ENCODE results near the gene TGM5.

TGM5 gene

GRCh38 chr15:43287254-43287653 is 20.5 kb upstream of the TGM5 start:
- no peak for DNase-seq (ENCODE audit: insufficient read length, low spot score)
- no peak for FAIRE-seq
- no peak for TF ChIP-seq PAX5 (IDR thresholded peaks at IDR 0.05; ENCODE audit: insufficient read depth, low read length, severe bottlenecking)
- no peak for TF ChIP-seq SPI1 (IDR thresholded peaks at IDR 0.05; ENCODE audit: low read depth, low read length)
- no peak for TF ChIP-seq POLR2A (IDR thresholded peaks at IDR 0.05; ENCODE audit: low read depth, low read length)

GRCh38 chr15:43286074-43286473 is 19.3 kb upstream of the TGM5 start:
- FAIRE-seq: no peak
- TF ChIP-seq PAX5 (IDR thresholded peaks at IDR 0.05; ENCODE audit: insufficient read depth, low read length, severe bottlenecking) (no peak), POLR2A (IDR thresholded peaks at IDR 0.05; ENCODE audit: low read depth, low read length) (no peak), POLR2AphosphoS5 (IDR thresholded peaks at IDR 0.05; ENCODE audit: low read depth, low read length) (no peak), SPI1 (IDR thresholded peaks at IDR 0.05; ENCODE audit: low read depth, low read length) (no peak), POU2F2 (IDR thresholded peaks at IDR 0.05; ENCODE audit: low read depth, low read length) (no peak), TAF1 (IDR thresholded peaks at IDR 0.05; ENCODE audit: low read depth, low read length) (no peak)
- no peak for DNase-seq (ENCODE audit: insufficient read length, low spot score)

- DNase-seq (ENCODE audit: insufficient read length, low spot score): peak; percentile 51
- TF ChIP-seq SPI1 (IDR thresholded peaks at IDR 0.05; ENCODE audit: low read depth, low read length) (peak; percentile 42; the same call in 1 of the 2 replicates), POU2F2 (IDR thresholded peaks at IDR 0.05; ENCODE audit: low read depth, low read length) (no peak)
These were observed 18.9 kb upstream of the TGM5 start for GRCh38 chr15:43285609-43286037.

GRCh38 chr15:43283526-43283925 is 16.8 kb upstream of the TGM5 start:
- TF ChIP-seq POU2F2 (IDR thresholded peaks at IDR 0.05; ENCODE audit: low read depth, low read length): no peak
- TF ChIP-seq POLR2A (IDR thresholded peaks at IDR 0.05; ENCODE audit: low read depth, low read length): no peak
- no peak for TF ChIP-seq POLR2AphosphoS5 (IDR thresholded peaks at IDR 0.05; ENCODE audit: low read depth, low read length)
- FAIRE-seq (no peak), DNase-seq (ENCODE audit: insufficient read length, low spot score) (no peak)

More at GRCh38 chr15:43285609-43286037, 18.9 kb upstream of the TGM5 start:
- peak; percentile 78 for FAIRE-seq

- TF ChIP-seq TAF1 (IDR thresholded peaks at IDR 0.05; ENCODE audit: low read depth, low read length) (no peak), SPI1 (IDR thresholded peaks at IDR 0.05; ENCODE audit: low read depth, low read length) (no peak), PAX5 (IDR thresholded peaks at IDR 0.05; ENCODE audit: insufficient read depth, low read length, severe bottlenecking) (no peak), POU2F2 (IDR thresholded peaks at IDR 0.05; ENCODE audit: low read depth, low read length) (no peak), POLR2AphosphoS5 (IDR thresholded peaks at IDR 0.05; ENCODE audit: low read depth, low read length) (no peak), POLR2A (IDR thresholded peaks at IDR 0.05; ENCODE audit: low read depth, low read length) (no peak)
- FAIRE-seq: no peak
- DNase-seq (ENCODE audit: insufficient read length, low spot score): no peak
These were observed 15.3 kb upstream of the TGM5 start for GRCh38 chr15:43281926-43282602.

- DNase-seq (ENCODE audit: insufficient read length, low spot score) (no peak), FAIRE-seq (no peak)
- no peak for TF ChIP-seq POU2F2 (IDR thresholded peaks at IDR 0.05; ENCODE audit: low read depth, low read length)
- no peak for TF ChIP-seq POLR2AphosphoS5 (IDR thresholded peaks at IDR 0.05; ENCODE audit: low read depth, low read length)
- TF ChIP-seq TAF1 (IDR thresholded peaks at IDR 0.05; ENCODE audit: low read depth, low read length): no peak
These were observed 14.3 kb upstream of the TGM5 start for GRCh38 chr15:43280996-43281395.

- FAIRE-seq: no peak
- DNase-seq (ENCODE audit: insufficient read length, low spot score): no peak
- TF ChIP-seq PAX5 (IDR thresholded peaks at IDR 0.05; ENCODE audit: insufficient read depth, low read length, severe bottlenecking) (no peak), POLR2A (IDR thresholded peaks at IDR 0.05; ENCODE audit: low read depth, low read length) (no peak), TAF1 (IDR thresholded peaks at IDR 0.05; ENCODE audit: low read depth, low read length) (no peak), POLR2AphosphoS5 (IDR thresholded peaks at IDR 0.05; ENCODE audit: low read depth, low read length) (no peak), SPI1 (IDR thresholded peaks at IDR 0.05; ENCODE audit: low read depth, low read length) (no peak), POU2F2 (IDR thresholded peaks at IDR 0.05; ENCODE audit: low read depth, low read length) (no peak)
These were observed 12.8 kb upstream of the TGM5 start for GRCh38 chr15:43279496-43279895.

GRCh38 chr15:43278869-43279268 is 12.1 kb upstream of the TGM5 start:
- FAIRE-seq (no peak), DNase-seq (ENCODE audit: insufficient read length, low spot score) (no peak)
- no peak for TF ChIP-seq TAF1 (IDR thresholded peaks at IDR 0.05; ENCODE audit: low read depth, low read length)
- TF ChIP-seq POLR2A (IDR thresholded peaks at IDR 0.05; ENCODE audit: low read depth, low read length): no peak
- no peak for TF ChIP-seq POLR2AphosphoS5 (IDR thresholded peaks at IDR 0.05; ENCODE audit: low read depth, low read length)

GRCh38 chr15:43277901-43278300 is 11.2 kb upstream of the TGM5 start:
- FAIRE-seq (no peak), DNase-seq (ENCODE audit: insufficient read length, low spot score) (no peak)
- TF ChIP-seq TAF1 (IDR thresholded peaks at IDR 0.05; ENCODE audit: low read depth, low read length) (no peak), POLR2AphosphoS5 (IDR thresholded peaks at IDR 0.05; ENCODE audit: low read depth, low read length) (no peak), POU2F2 (IDR thresholded peaks at IDR 0.05; ENCODE audit: low read depth, low read length) (no peak), PAX5 (IDR thresholded peaks at IDR 0.05; ENCODE audit: insufficient read depth, low read length, severe bottlenecking) (no peak), SPI1 (IDR thresholded peaks at IDR 0.05; ENCODE audit: low read depth, low read length) (no peak), POLR2A (IDR thresholded peaks at IDR 0.05; ENCODE audit: low read depth, low read length) (no peak)

- FAIRE-seq (peak; percentile 50), DNase-seq (ENCODE audit: insufficient read length, low spot score) (no peak)
- no peak for TF ChIP-seq TAF1 (IDR thresholded peaks at IDR 0.05; ENCODE audit: low read depth, low read length)
These were observed 10.6 kb upstream of the TGM5 start for GRCh38 chr15:43277231-43277823.

Data from GM12891 (cell line).